Measurements from ENCODE around the gene ARHGAP1. TPM values are rescaled to one million over a fixed set of nuclear protein-coding genes. Genes with fewer than 3 reads are reported as not detected.

The ARHGAP1 gene
- total and polyA plus RNA-seq, 2 donors (not counting 3 experiments of a cell fraction or from before 2014, with no cell fraction given) = 30.9 to 58.2 TPM

DNA sequence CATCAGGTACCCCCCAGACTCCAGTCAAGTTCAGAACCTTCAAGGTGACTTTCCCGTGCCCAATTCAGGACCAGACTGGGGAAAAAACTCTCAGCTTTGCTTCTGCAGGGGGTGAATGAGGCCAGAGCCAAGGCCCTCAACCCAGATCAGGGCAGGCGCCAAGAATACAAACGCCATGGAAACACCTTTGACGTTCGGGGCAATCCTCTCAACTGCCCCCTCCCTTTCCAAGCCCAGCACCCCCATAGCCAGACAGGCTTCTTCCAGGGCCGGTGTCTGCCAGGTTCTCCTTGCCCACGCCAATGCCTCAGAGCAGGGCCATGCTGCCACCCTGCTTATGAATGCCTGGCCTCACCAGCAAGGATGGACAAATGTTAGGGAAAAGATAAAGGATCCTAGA lies 5.8 kb downstream of the ARHGAP1 start:
- Histone ChIP-seq H3K4me3 (replicated peaks in 1 of 3; ENCODE audit: insufficient read depth in 1 of 3, low read depth in 1 of 3, low read length in 3 of 3) (no peak overlapping the region), H3K27me3 (ENCODE audit: control insufficient read depth in 2 of 2, insufficient read depth in 2 of 2, low read length in 2 of 2) (no peaks in the 10 kb centered on the region), H3K4me1 (ENCODE audit: control insufficient read depth, extremely low read depth, insufficient read depth, low read length) (no peaks in the 10 kb centered on the region), H3K79me2 (ENCODE audit: control insufficient read depth, insufficient read depth, low read length) (peaks cover 13% of the 10 kb centered on the region), H3K27ac (ENCODE audit: insufficient read depth, low read depth, low read length) (no peak overlapping the region), H2AFZ (ENCODE audit: low read depth, low read length) (no peak overlapping the region), H3K4me2 (ENCODE audit: insufficient read depth, low read length) (no peak overlapping the region), H4K20me1 (replicated peaks; ENCODE audit: control insufficient read depth, extremely low read depth, insufficient read depth, low read length) (no peaks in the 10 kb centered on the region), H3K9me1 (replicated peaks; ENCODE audit: control insufficient read depth, extremely low read depth, insufficient read depth, low read length) (no peaks in the 10 kb centered on the region), H3K9me3 (replicated peaks; ENCODE audit: control insufficient read depth, insufficient read depth, low read length) (no peaks in the 10 kb centered on the region), H3K36me3 (ENCODE audit: control insufficient read depth in 2 of 2, extremely low read depth in 1 of 2, insufficient read depth in 2 of 2, low read length in 2 of 2) (peaks cover 4 to 26% of the 10 kb centered on the region in 2 experiments), H3K9ac (replicated peaks; ENCODE audit: extremely low read depth, insufficient read depth, low read length) (no peak overlapping the region)
- TF ChIP-seq POLR2A (IDR thresholded peaks at IDR 0.05; ENCODE audit: low read depth, low read length) = no peak
- no peak for TF ChIP-seq GATA2 (IDR thresholded peaks at IDR 0.05; ENCODE audit: insufficient read depth, insufficient read length, low read depth, low read length)
- TF ChIP-seq EZH2 (IDR thresholded peaks at IDR 0.05; ENCODE audit: borderline replicate concordance, low read depth, low read length, severe bottlenecking) = no peak
- TF ChIP-seq POLR2AphosphoS5 (IDR thresholded peaks at IDR 0.05; ENCODE audit: insufficient read depth, low read depth, low read length) = no peak
- no peak for TF ChIP-seq MYC (IDR thresholded peaks at IDR 0.05; ENCODE audit: low read depth, low read length)
- TF ChIP-seq, protein P1, sequence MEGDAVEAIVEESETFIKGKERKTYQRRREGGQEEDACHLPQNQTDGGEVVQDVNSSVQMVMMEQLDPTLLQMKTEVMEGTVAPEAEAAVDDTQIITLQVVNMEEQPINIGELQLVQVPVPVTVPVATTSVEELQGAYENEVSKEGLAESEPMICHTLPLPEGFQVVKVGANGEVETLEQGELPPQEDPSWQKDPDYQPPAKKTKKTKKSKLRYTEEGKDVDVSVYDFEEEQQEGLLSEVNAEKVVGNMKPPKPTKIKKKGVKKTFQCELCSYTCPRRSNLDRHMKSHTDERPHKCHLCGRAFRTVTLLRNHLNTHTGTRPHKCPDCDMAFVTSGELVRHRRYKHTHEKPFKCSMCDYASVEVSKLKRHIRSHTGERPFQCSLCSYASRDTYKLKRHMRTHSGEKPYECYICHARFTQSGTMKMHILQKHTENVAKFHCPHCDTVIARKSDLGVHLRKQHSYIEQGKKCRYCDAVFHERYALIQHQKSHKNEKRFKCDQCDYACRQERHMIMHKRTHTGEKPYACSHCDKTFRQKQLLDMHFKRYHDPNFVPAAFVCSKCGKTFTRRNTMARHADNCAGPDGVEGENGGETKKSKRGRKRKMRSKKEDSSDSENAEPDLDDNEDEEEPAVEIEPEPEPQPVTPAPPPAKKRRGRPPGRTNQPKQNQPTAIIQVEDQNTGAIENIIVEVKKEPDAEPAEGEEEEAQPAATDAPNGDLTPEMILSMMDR (IDR thresholded peaks at IDR 0.05; ENCODE audit: extremely low read depth in 1 of 2, insufficient read depth in 1 of 2, low read depth in 1 of 2, low read length in 2 of 2) = no peak
- TF ChIP-seq, protein P2, sequence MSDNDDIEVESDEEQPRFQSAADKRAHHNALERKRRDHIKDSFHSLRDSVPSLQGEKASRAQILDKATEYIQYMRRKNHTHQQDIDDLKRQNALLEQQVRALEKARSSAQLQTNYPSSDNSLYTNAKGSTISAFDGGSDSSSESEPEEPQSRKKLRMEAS (IDR thresholded peaks at IDR 0.05; ENCODE audit: insufficient read depth, insufficient read length) = no peak
- no peak for TF ChIP-seq FOS (IDR thresholded peaks at IDR 0.05; ENCODE audit: borderline replicate concordance, insufficient read depth, low read length)
- TF ChIP-seq JUN (IDR thresholded peaks at IDR 0.05; ENCODE audit: borderline replicate concordance, insufficient read depth, insufficient read length, low read depth) = no peak
- ChIA-PET CTCF (no interaction called here), POLR2A (interaction anchor here (0.6 kb wide), 1 partner anchor 723 kb away, joined by 4 read pairs; no protein-coding TSS in a partner anchor)
- BruUV-seq (replicated peaks) = no TSS peak
- dilution Hi-C loops (cut with MboI; ENCODE audit: extremely low pct_ligation_motif_present, low sequenced_read_pairs) (no loop called here), intact Hi-C loops (cut with micrococcal nuclease) (no loop called here)
- no peak for DNase-seq (ENCODE audit: low read depth, low spot score)
- no peak for FAIRE-seq
